Ishikawa (cell line): Measurements from ENCODE around the gene OR2T5.
"Not testable (repeated sequence)": the region's sequence is repeated elsewhere in the genome, so short reads cannot be mapped to it uniquely, and the experiment has no call there.

Experiments
- CEBPB ChIP-seq: IDR thresholded peaks from 2 replicates; pipeline ENCODE4 v1.6.1; 2012
- CREB1 ChIP-seq: IDR thresholded peaks from 2 replicates; pipeline ENCODE4 v1.6.1; 2012; ENCODE audit warnings: low read depth
- EGR1 ChIP-seq: IDR thresholded peaks from 2 replicates; pipeline ENCODE4 v1.6.1; 2012
- EP300 ChIP-seq: IDR thresholded peaks from 2 replicates; pipeline ENCODE4 v1.6.1; 2012; ENCODE audit warnings: borderline replicate concordance
- FOXM1 ChIP-seq: IDR thresholded peaks from 2 replicates; pipeline ENCODE4 v1.6.1; 2012; ENCODE audit warnings: low read depth, borderline replicate concordance
- NFIC ChIP-seq: IDR thresholded peaks from 2 replicates; pipeline ENCODE4 v1.6.1; 2012
- RAD21 ChIP-seq: IDR thresholded peaks from 2 replicates; pipeline ENCODE4 v1.6.1; 2012; ENCODE audit warnings: low read depth
- TAF1 ChIP-seq: IDR thresholded peaks from 2 replicates; pipeline ENCODE4 v1.6.1; 2012; ENCODE audit warnings: low read depth, mild to moderate bottlenecking
- TCF12 ChIP-seq: IDR thresholded peaks from 2 replicates; pipeline ENCODE4 v1.6.1; 2012; ENCODE audit warnings: low read depth
- TEAD4 ChIP-seq: IDR thresholded peaks from 2 replicates; pipeline ENCODE4 v1.6.1; 2012
- ZBTB7A ChIP-seq: IDR thresholded peaks from 2 replicates; pipeline ENCODE4 v1.6.1; 2012; ENCODE audit warnings: low read depth
- TF ChIP-seq, protein P1 (sequence below): IDR thresholded peaks from 2 replicates; pipeline ENCODE4 v1.6.1; 2012

DNA sequence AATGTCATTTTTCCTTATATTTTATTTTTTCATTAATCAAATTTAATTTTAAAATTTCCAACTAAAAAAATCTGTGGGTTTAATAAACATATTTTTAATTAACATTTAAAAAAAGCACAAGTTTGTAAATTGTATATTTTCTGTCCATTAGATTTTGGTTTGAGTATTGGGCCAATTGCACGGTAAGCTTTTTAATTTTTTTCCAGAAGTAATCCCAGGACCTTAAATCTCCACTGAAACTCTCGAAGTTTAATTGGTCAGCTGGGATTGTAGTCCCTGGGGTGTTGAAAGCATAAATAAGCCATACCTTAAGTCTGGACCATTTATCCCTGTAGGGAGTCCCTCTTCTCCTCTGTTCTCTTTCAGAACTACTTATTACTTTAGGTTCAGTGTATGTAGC is 19.4 kb downstream of the OR2T5 start, which contains the start of gene OR2G6:
- TF ChIP-seq EP300, FOXM1, TAF1, CEBPB, RAD21, CREB1, TEAD4, EGR1, TCF12, NFIC, ZBTB7A: not testable (repeated sequence)
- TF ChIP-seq, protein P1, sequence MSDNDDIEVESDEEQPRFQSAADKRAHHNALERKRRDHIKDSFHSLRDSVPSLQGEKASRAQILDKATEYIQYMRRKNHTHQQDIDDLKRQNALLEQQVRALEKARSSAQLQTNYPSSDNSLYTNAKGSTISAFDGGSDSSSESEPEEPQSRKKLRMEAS = not testable (repeated sequence)
